Endometrial microvascular endothelial cells (primary cell): ENCODE results near the gene R3HDM4. TPM values are rescaled to one million over a fixed set of nuclear protein-coding genes. Genes with fewer than 3 reads are reported as not detected.
"Not testable (repeated sequence)": the region's sequence is repeated elsewhere in the genome, so short reads cannot be mapped to it uniquely, and the experiment has no call there.

Source experiments
- in situ Hi-C: cut with HindIII; loops from 2 replicates; pipeline ENCODE4 v1.10.0; 2017; ENCODE audit warnings: low sequenced_read_pairs, low pct_unique_long_range_greater_than_20kb; ENCODE audit errors: inconsistent ontology term
- total RNA-seq: library from RNA; depleted of rRNA; stranded (reverse); fragments of >200 nt; gene quantifications from one replicate; pipeline ENCODE4 v1.2.3, GENCODE V29; 2015; ENCODE audit errors: inconsistent ontology term

R3HDM4 gene
- total RNA-seq, 1 donor from 2014 or later = 52.3 TPM

GRCh38 chr19:884420-885211 lies 28.4 kb downstream of the R3HDM4 start:
- in situ Hi-C loops = no loop called here

- in situ Hi-C loops = no loop called here
These were observed 29.3 kb downstream of the R3HDM4 start for GRCh38 chr19:883661-884211.

- in situ Hi-C loops = no loop called here
These were observed 30.0 kb downstream of the R3HDM4 start for GRCh38 chr19:882871-883497.

- in situ Hi-C loops = no loop called here
These were observed 31.5 kb downstream of the R3HDM4 start for GRCh38 chr19:881385-882071.

GRCh38 chr19:879711-880438 lies 33.1 kb downstream of the R3HDM4 start:
- in situ Hi-C loops = no loop called here

- in situ Hi-C loops = not testable (repeated sequence)
These were observed 34.1 kb downstream of the R3HDM4 start for GRCh38 chr19:878751-879561.

GRCh38 chr19:877992-878660 lies 34.9 kb downstream of the R3HDM4 start:
- in situ Hi-C loops = not testable (repeated sequence)

GRCh38 chr19:876780-877314 lies 36.2 kb downstream of the R3HDM4 start:
- in situ Hi-C loops = no loop called here

GRCh38 chr19:876089-876488 lies 36.9 kb downstream of the R3HDM4 start:
- in situ Hi-C loops = no loop called here

- in situ Hi-C loops = no loop called here
These were observed 37.6 kb downstream of the R3HDM4 start for GRCh38 chr19:875265-875879.

- in situ Hi-C loops = no loop called here
These were observed 39.4 kb downstream of the R3HDM4 start for GRCh38 chr19:873561-874041.

GRCh38 chr19:873084-873483 lies 39.9 kb downstream of the R3HDM4 start:
- in situ Hi-C loops = no loop called here

GRCh38 chr19:872266-872951 lies 40.6 kb downstream of the R3HDM4 start:
- in situ Hi-C loops = no loop called here

GRCh38 chr19:871446-872265 lies 41.4 kb downstream of the R3HDM4 start:
- in situ Hi-C loops = no loop called here

GRCh38 chr19:870963-871401 lies 42.0 kb downstream of the R3HDM4 start:
- in situ Hi-C loops = no loop called here

- in situ Hi-C loops = no loop called here
These were observed 42.7 kb downstream of the R3HDM4 start for GRCh38 chr19:870314-870713.
